ENCODE data around the gene PTPRU. TPM values are rescaled to one million over a fixed set of nuclear protein-coding genes. Genes with fewer than 3 reads are reported as not detected.
"Not testable (repeated sequence)": the region's sequence is repeated elsewhere in the genome, so short reads cannot be mapped to it uniquely, and the experiment has no call there.

Gene PTPRU
- polyA plus RNA-seq, 1 experiment, result 7.8 TPM

DNA sequence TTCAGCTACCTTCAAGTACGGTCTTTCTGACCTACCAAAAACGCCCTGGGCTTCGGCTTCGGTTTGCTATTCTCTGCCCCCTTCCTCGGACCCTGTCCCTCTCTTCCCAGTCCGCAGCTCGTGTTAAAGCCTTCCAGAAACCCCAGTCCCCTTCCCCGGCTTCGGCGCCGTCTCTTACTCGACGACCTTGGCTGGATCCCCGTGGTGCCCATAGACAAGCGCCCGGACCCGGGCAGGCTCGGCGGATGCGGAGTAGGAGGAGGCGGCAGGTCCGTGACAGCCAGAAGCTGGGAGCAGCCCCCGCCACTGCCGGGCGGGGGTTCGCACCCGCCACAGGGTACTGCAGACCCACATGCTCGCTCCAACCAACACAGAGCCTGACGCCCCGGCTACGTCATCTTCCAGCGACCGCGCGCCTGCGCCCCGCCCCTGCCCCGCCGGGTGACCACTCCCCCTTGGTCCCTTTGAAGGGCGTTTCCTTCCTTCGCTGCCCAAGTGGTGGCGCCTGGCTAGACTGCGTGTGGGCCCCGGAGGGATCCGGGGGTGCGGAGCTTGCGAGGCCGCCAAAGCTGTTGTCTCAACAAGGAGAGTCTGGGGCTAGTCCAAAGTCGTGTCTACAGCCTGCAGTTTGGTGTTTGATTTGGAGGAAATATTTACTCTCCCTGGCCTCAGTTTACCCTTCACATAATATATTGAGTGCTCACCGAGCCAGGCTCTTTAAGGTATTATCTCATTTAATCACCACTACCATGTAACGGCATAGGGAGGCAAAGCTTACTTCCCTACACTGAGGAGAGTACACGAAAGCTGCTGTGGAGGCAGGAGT lies 5.6 kb upstream of the PTPRU start, which contains the start of gene MECR:
Gene MECR, minus strand, starts transcription at position 382 of the 826 bp plus-strand sequence. Its CDS starts 28 bp downstream, at position 354.
- DNase-seq (ENCODE audit: low read depth, low spot score), result peak; percentile 51
- Histone ChIP-seq H3K27ac (ENCODE audit: low read depth, low read length) (peak within 1 kb of the TSS; percentile 39), H3K27me3 (ENCODE audit: control insufficient read depth, insufficient read depth, low read length) (peaks cover 6% of the 10 kb centered on the region), H3K4me3 (ENCODE audit: low read depth, low read length) (peak within 1 kb of the TSS; percentile 93), H3K9me3 (ENCODE audit: control insufficient read depth, insufficient read depth, low read length) (no peaks in the 10 kb centered on the region)
- TF ChIP-seq, protein P1, sequence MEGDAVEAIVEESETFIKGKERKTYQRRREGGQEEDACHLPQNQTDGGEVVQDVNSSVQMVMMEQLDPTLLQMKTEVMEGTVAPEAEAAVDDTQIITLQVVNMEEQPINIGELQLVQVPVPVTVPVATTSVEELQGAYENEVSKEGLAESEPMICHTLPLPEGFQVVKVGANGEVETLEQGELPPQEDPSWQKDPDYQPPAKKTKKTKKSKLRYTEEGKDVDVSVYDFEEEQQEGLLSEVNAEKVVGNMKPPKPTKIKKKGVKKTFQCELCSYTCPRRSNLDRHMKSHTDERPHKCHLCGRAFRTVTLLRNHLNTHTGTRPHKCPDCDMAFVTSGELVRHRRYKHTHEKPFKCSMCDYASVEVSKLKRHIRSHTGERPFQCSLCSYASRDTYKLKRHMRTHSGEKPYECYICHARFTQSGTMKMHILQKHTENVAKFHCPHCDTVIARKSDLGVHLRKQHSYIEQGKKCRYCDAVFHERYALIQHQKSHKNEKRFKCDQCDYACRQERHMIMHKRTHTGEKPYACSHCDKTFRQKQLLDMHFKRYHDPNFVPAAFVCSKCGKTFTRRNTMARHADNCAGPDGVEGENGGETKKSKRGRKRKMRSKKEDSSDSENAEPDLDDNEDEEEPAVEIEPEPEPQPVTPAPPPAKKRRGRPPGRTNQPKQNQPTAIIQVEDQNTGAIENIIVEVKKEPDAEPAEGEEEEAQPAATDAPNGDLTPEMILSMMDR (IDR thresholded peaks at IDR 0.05; ENCODE audit: low read depth, low read length), result peak; percentile 24; the same call in 1 of the 2 replicates
- POLR2A ChIA-PET, result interaction anchor here (1.1 to 1.2 kb wide), 2 partner anchors 8 to 1488 kb away, joined by 3 read pairs; no protein-coding TSS in a partner anchor
- CTCF ChIA-PET, result interaction anchor here (0.5 to 3.3 kb wide), 2 partner anchors 12 to 1477 kb away, joined by 3 to 12 read pairs; no protein-coding TSS in a partner anchor

DNA sequence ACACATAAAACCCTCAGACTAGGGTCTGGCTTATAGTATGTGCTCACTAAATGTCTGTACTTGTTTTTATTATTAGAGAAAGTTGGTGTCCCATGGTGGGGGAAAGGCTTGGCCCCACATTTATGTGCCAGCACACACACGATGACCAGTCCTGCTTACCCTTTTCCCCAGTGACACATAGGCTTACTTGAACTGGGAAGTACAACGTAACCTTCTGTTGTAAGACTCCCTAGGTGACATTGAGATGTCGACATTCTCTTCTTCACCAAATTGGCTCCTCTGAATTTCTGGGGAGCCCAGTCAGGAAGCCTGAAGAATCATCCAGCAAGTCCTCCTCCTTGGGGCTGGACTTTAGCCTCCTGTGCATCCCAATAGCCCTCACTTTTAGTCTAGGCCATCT lies 3.9 kb upstream of the PTPRU start:
- peaks cover 11% of the 10 kb centered on the region for H3K27me3 ChIP-seq (ENCODE audit: control insufficient read depth, insufficient read depth, low read length)
- no peak overlapping the region for H3K4me3 ChIP-seq (ENCODE audit: low read depth, low read length)
- ChIA-PET POLR2A (no interaction called here), CTCF (interaction anchor here (0.9 to 3.3 kb wide), 4 partner anchors 616 to 1475 kb away, joined by 3 to 12 read pairs (median 4); no protein-coding TSS in a partner anchor)
- H3K9me3 ChIP-seq (ENCODE audit: control insufficient read depth, insufficient read depth, low read length), result no peaks in the 10 kb centered on the region
- no peak for DNase-seq (ENCODE audit: low read depth, low spot score)
- TF ChIP-seq, protein P1 (IDR thresholded peaks at IDR 0.05; ENCODE audit: low read depth, low read length), result no peak
- H3K27ac ChIP-seq (ENCODE audit: low read depth, low read length), result no peak overlapping the region

DNA sequence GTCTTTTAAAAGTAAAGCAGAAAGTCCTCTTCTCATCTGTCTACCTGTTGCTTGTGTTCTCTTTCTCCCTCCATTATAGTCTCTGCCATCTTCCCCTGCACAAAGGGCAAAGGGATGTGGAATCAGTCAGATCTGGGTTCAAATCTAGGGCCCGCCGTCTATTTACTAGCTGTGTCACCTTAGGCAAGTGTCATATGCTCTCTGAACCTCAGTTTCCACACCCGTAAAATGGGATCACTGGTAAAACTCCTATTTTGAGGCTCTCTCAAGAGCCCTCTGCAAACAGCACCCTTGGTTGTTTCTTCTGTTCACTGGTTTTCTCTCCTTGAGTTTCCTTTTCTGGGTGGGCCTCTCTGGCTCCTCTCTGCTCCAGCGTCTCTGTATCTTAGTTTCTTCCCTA lies 2.6 kb upstream of the PTPRU start:
- Histone ChIP-seq H3K4me3 (ENCODE audit: low read depth, low read length) (no peak overlapping the region), H3K9me3 (ENCODE audit: control insufficient read depth, insufficient read depth, low read length) (no peaks in the 10 kb centered on the region), H3K27ac (ENCODE audit: low read depth, low read length) (no peak overlapping the region), H3K27me3 (ENCODE audit: control insufficient read depth, insufficient read depth, low read length) (peaks cover 11% of the 10 kb centered on the region)
- DNase-seq (ENCODE audit: low read depth, low spot score), result no peak
- CTCF ChIA-PET, result no interaction called here
- POLR2A ChIA-PET, result no interaction called here
- TF ChIP-seq, protein P1 (IDR thresholded peaks at IDR 0.05; ENCODE audit: low read depth, low read length), result no peak

DNA sequence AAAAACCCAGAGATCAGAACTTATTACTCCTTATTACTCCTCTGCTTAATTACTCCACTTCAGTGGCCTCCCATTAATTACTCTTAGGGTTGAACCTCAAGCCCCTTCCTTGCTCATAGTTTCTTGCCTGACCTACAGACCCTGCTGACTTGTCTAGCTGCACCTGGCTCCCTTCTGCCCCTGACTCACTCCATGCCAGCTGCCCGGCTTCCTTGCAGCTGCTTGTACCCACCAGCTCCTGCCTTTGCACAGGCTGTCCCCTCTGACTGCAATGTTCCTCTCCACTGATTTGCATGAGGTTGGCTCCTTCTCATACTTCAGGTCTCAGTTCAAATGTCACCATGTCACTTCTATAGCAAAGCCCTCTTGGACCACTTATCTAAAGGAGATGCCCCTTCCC lies 1.9 kb upstream of the PTPRU start:
- Histone ChIP-seq H3K27me3 (ENCODE audit: control insufficient read depth, insufficient read depth, low read length) (peaks cover 11% of the 10 kb centered on the region), H3K4me3 (ENCODE audit: low read depth, low read length) (no peak overlapping the region), H3K9me3 (ENCODE audit: control insufficient read depth, insufficient read depth, low read length) (no peaks in the 10 kb centered on the region), H3K27ac (ENCODE audit: low read depth, low read length) (no peak overlapping the region)
- TF ChIP-seq, protein P1 (IDR thresholded peaks at IDR 0.05; ENCODE audit: low read depth, low read length), result no peak
- ChIA-PET POLR2A (no interaction called here), CTCF (interaction anchor here (1.1 kb wide), 1 partner anchor 849 kb away, joined by 3 read pairs; no protein-coding TSS in a partner anchor)
- no peak for DNase-seq (ENCODE audit: low read depth, low spot score)

DNA sequence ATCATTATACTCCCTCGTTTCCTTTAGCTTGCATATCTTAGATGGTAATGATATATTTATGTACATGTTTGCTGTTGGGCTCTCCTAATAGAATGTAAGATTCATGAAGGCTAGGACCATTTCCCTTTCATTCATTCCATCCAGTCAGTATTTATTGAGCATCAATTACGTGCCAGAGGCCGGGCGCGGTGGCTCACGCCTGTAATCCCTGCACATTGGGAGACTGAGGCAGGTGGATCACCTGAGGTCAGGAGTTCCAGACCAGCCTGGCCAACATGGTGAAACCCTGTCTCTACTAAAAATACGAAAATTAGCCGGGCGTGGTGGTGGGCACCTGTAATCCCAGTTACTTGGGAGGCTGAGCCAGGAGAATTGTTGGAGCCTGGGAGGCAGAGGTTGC lies 1.4 kb upstream of the PTPRU start:
- POLR2A ChIA-PET; H3K27ac ChIP-seq (ENCODE audit: low read depth, low read length); H3K9me3 ChIP-seq (ENCODE audit: control insufficient read depth, insufficient read depth, low read length); DNase-seq (ENCODE audit: low read depth, low spot score); H3K4me3 ChIP-seq (ENCODE audit: low read depth, low read length): not testable (repeated sequence)
- H3K27me3 ChIP-seq (ENCODE audit: control insufficient read depth, insufficient read depth, low read length), result peaks cover 11% of the 10 kb centered on the region
- CTCF ChIA-PET, result interaction anchor here (1.1 kb wide), 1 partner anchor 849 kb away, joined by 3 read pairs; no protein-coding TSS in a partner anchor
